Measurements from ENCODE around the gene SH3TC2.

SH3TC2 gene

GRCh38 chr5:149060325-149060724 lies 2.5 kb downstream of the SH3TC2 start:
- no peak for DNase-seq (ENCODE audit: low read depth in 2 of 2)

- DNase-seq (ENCODE audit: low read depth in 2 of 2), result no peak
These were observed 6.2 kb downstream of the SH3TC2 start for GRCh38 chr5:149056616-149057165.

- DNase-seq (ENCODE audit: low read depth in 2 of 2), result no peak
These were observed 8.4 kb downstream of the SH3TC2 start for GRCh38 chr5:149054416-149054815.

- no peak for DNase-seq (ENCODE audit: low read depth in 2 of 2)
These were observed 9.7 kb downstream of the SH3TC2 start for GRCh38 chr5:149053072-149053695.

- DNase-seq (ENCODE audit: low read depth in 2 of 2), result no peak
These were observed 13.5 kb downstream of the SH3TC2 start for GRCh38 chr5:149049371-149049781.

- no peak for DNase-seq (ENCODE audit: low read depth in 2 of 2)
These were observed 14.1 kb downstream of the SH3TC2 start for GRCh38 chr5:149048811-149049210.

- no peak for DNase-seq (ENCODE audit: low read depth in 2 of 2)
These were observed 15.4 kb downstream of the SH3TC2 start for GRCh38 chr5:149047462-149047861.

GRCh38 chr5:149046196-149046829 lies 16.5 kb downstream of the SH3TC2 start:
- DNase-seq (ENCODE audit: low read depth in 2 of 2), result no peak

GRCh38 chr5:149045089-149045460 lies 17.8 kb downstream of the SH3TC2 start:
- DNase-seq (ENCODE audit: low read depth in 2 of 2), result no peak

GRCh38 chr5:149044453-149045088 lies 18.3 kb downstream of the SH3TC2 start:
- no peak for DNase-seq (ENCODE audit: low read depth in 2 of 2)

GRCh38 chr5:149043641-149044040 lies 19.2 kb downstream of the SH3TC2 start:
- no peak for DNase-seq (ENCODE audit: low read depth in 2 of 2)

- no peak for DNase-seq (ENCODE audit: low read depth in 2 of 2)
These were observed 20.0 kb downstream of the SH3TC2 start for GRCh38 chr5:149042865-149043264.

- DNase-seq (ENCODE audit: low read depth in 2 of 2), result no peak
These were observed 21.6 kb downstream of the SH3TC2 start for GRCh38 chr5:149041242-149041641.

- DNase-seq (ENCODE audit: low read depth in 2 of 2), result no peak
These were observed 22.4 kb downstream of the SH3TC2 start for GRCh38 chr5:149040421-149040820.

- DNase-seq (ENCODE audit: low read depth in 2 of 2), result no peak
These were observed 23.4 kb downstream of the SH3TC2 start for GRCh38 chr5:149039506-149039905.

- DNase-seq (ENCODE audit: low read depth in 2 of 2), result no peak
These were observed 24.4 kb downstream of the SH3TC2 start for GRCh38 chr5:149038336-149039080.

GRCh38 chr5:149037817-149038216 lies 25.0 kb downstream of the SH3TC2 start:
- DNase-seq (ENCODE audit: low read depth in 2 of 2), result no peak

- no peak for DNase-seq (ENCODE audit: low read depth in 2 of 2)
These were observed 25.9 kb downstream of the SH3TC2 start for GRCh38 chr5:149036970-149037369.

GRCh38 chr5:149036168-149036567 lies 26.7 kb downstream of the SH3TC2 start:
- DNase-seq (ENCODE audit: low read depth in 2 of 2), result no peak

- DNase-seq (ENCODE audit: low read depth in 2 of 2), result peak; percentile 35 to 51
These were observed 27.5 kb downstream of the SH3TC2 start for GRCh38 chr5:149035372-149035790.

GRCh38 chr5:149030838-149031397 lies 31.9 kb downstream of the SH3TC2 start:
- DNase-seq (ENCODE audit: low read depth in 2 of 2), result no peak

- no peak for DNase-seq (ENCODE audit: low read depth in 2 of 2)
These were observed 32.5 kb downstream of the SH3TC2 start for GRCh38 chr5:149030392-149030791.

Measured in stimulated activated CD4-positive, alpha-beta T cell treated with anti-CD3 and anti-CD28 coated beads, Interleukin-12 subunit alpha, Interleukin-12 subunit beta, amount 100 ng/mL, for 24 hours (primary cell).